Progenitor cell of endocrine pancreas (in vitro differentiated cells): ENCODE results near the gene LENG8. TPM values are rescaled to one million over a fixed set of nuclear protein-coding genes. Genes with fewer than 3 reads are reported as not detected.
"Not testable (repeated sequence)": the region's sequence is repeated elsewhere in the genome, so short reads cannot be mapped to it uniquely, and the experiment has no call there.

ENCODE experiments used
- DNase-seq: peaks from one replicate; pipeline ENCODE4 v3.0.0; 2021; ENCODE audit warnings: low spot score; ENCODE audit not compliant: unreplicated experiment
- H3K27ac Mint-ChIP-seq: 2 replicates; pipeline ENCODE4 v1.8.0; 2021; ENCODE audit warnings: mild to moderate bottlenecking, moderate library complexity, mixed read lengths
- H3K27me3 Mint-ChIP-seq: 2 replicates; pipeline ENCODE4 v1.8.0; 2021; ENCODE audit warnings: mixed read lengths
- H3K36me3 Mint-ChIP-seq: 2 replicates; pipeline ENCODE4 v1.8.0; 2022; ENCODE audit warnings: mixed read lengths; ENCODE audit not compliant: insufficient read depth
- H3K4me1 Mint-ChIP-seq: 2 replicates; pipeline ENCODE4 v1.8.0; 2021; ENCODE audit warnings: low read depth, mixed read lengths
- H3K4me3 Mint-ChIP-seq: 2 replicates; pipeline ENCODE4 v1.8.0; 2021; ENCODE audit warnings: low read depth, mild to moderate bottlenecking, moderate library complexity, mixed read lengths
- H3K9me3 Mint-ChIP-seq: 2 replicates; pipeline ENCODE4 v1.8.0; 2021; ENCODE audit warnings: low read depth, mixed read lengths
- CTCF ChIP-seq: fragments of 200-600 bp; sonication (generic); IDR thresholded peaks from one replicate; pipeline ENCODE4 v1.5.0; 2021; ENCODE audit warnings: antibody characterized with exemption, mild to moderate bottlenecking; ENCODE audit not compliant: unreplicated experiment
- total RNA-seq: library from RNA; stranded (reverse); gene quantifications from 2 replicates; pipeline ENCODE4 v1.2.1, GENCODE V29; 2021

Gene LENG8
- total RNA-seq, 1 donor from 2014 or later, result 210 TPM

GRCh38 chr19:54492568-54492967 lies 43.6 kb downstream of the LENG8 start:
- H3K4me3 Mint-ChIP-seq, result no peak overlapping the region
- H3K27ac Mint-ChIP-seq, result no peak overlapping the region
- no peak for DNase-seq
- peaks cover 17% of the 10 kb centered on the region for H3K9me3 Mint-ChIP-seq
- no peak for TF ChIP-seq CTCF
- no peaks in the 10 kb centered on the region for H3K27me3 Mint-ChIP-seq
- H3K4me1 Mint-ChIP-seq, result no peaks in the 10 kb centered on the region
- no peaks in the 10 kb centered on the region for H3K36me3 Mint-ChIP-seq

GRCh38 chr19:54493056-54493455 lies 44.1 kb downstream of the LENG8 start:
- DNase-seq, H3K4me1 Mint-ChIP-seq, H3K4me3 Mint-ChIP-seq, H3K27me3 Mint-ChIP-seq, H3K27ac Mint-ChIP-seq, H3K36me3 Mint-ChIP-seq: not testable (repeated sequence)
- H3K9me3 Mint-ChIP-seq, result peaks cover 18% of the 10 kb centered on the region

GRCh38 chr19:54493967-54494585 lies 45.1 kb downstream of the LENG8 start:
- Mint-ChIP-seq H3K27me3 (no peaks in the 10 kb centered on the region), H3K36me3 (no peaks in the 10 kb centered on the region), H3K4me3 (no peak overlapping the region), H3K4me1 (no peaks in the 10 kb centered on the region), H3K9me3 (peaks cover 18% of the 10 kb centered on the region), H3K27ac (no peak overlapping the region)
- no peak for DNase-seq
- TF ChIP-seq CTCF, result no peak

GRCh38 chr19:54495284-54495683 lies 46.3 kb downstream of the LENG8 start:
- peaks cover 23% of the 10 kb centered on the region for H3K9me3 Mint-ChIP-seq

GRCh38 chr19:54497747-54498450 lies 48.9 kb downstream of the LENG8 start:
- not testable (repeated sequence) for H3K4me3 Mint-ChIP-seq, H3K27me3 Mint-ChIP-seq, DNase-seq, H3K4me1 Mint-ChIP-seq, H3K27ac Mint-ChIP-seq, H3K36me3 Mint-ChIP-seq
- H3K9me3 Mint-ChIP-seq, result peaks cover 31% of the 10 kb centered on the region

More at GRCh38 chr19:54495284-54495683, 46.3 kb downstream of the LENG8 start:
- not testable (repeated sequence) for H3K27me3 Mint-ChIP-seq, DNase-seq, H3K4me1 Mint-ChIP-seq, H3K27ac Mint-ChIP-seq, H3K36me3 Mint-ChIP-seq, H3K4me3 Mint-ChIP-seq

GRCh38 chr19:54498451-54498772 lies 49.4 kb downstream of the LENG8 start:
- H3K27ac Mint-ChIP-seq, H3K4me3 Mint-ChIP-seq, H3K27me3 Mint-ChIP-seq, H3K4me1 Mint-ChIP-seq, DNase-seq, H3K36me3 Mint-ChIP-seq: not testable (repeated sequence)
- peaks cover 31% of the 10 kb centered on the region for H3K9me3 Mint-ChIP-seq

- Mint-ChIP-seq H3K9me3 (peaks cover 33% of the 10 kb centered on the region), H3K36me3 (no peaks in the 10 kb centered on the region), H3K4me1 (no peaks in the 10 kb centered on the region), H3K4me3 (no peak within 1 kb of the TSS), H3K27me3 (no peaks in the 10 kb centered on the region), H3K27ac (no peak within 1 kb of the TSS)
- TF ChIP-seq CTCF, result no peak
- no peak for DNase-seq
Observed at GRCh38 chr19:54502518-54503048, 53.6 kb downstream of the LENG8 start, which contains the start of gene LAIR2. Gene LAIR2, plus strand, starts transcription at chr19:54502831. Its CDS starts 88 bp downstream, at chr19:54502919.

GRCh38 chr19:54505542-54505941 lies 56.5 kb downstream of the LENG8 start:
- H3K9me3 Mint-ChIP-seq, result peaks cover 37% of the 10 kb centered on the region
- H3K4me1 Mint-ChIP-seq, H3K27me3 Mint-ChIP-seq, H3K4me3 Mint-ChIP-seq, H3K36me3 Mint-ChIP-seq, H3K27ac Mint-ChIP-seq, DNase-seq: not testable (repeated sequence)
